Measurements from ENCODE around the gene FZD4. TPM values are rescaled to one million over a fixed set of nuclear protein-coding genes. Genes with fewer than 3 reads are reported as not detected.

Gene FZD4
- total RNA-seq, 1 experiment from 2014 or later = 7.7 TPM

- DNase-seq (ENCODE audit: low spot score) (peak; percentile 15), ATAC-seq (peak; percentile 66)
- H3K36me3 Mint-ChIP-seq = no peaks in the 10 kb centered on the region
- peak overlapping the region; percentile 29; the same call in 1 of the 2 replicates for H3K27ac Mint-ChIP-seq
- no peaks in the 10 kb centered on the region for H3K9me3 Mint-ChIP-seq
- ChIA-PET POLR2A (no interaction called here), CTCF (interaction anchor here (1.5 to 6.2 kb wide), 2 partner anchors 49 to 243 kb away, joined by 3 to 36 read pairs; no protein-coding TSS in a partner anchor)
- no peak overlapping the region for H3K4me3 Mint-ChIP-seq
- H3K27me3 Mint-ChIP-seq (ENCODE audit: low read depth) = no peaks in the 10 kb centered on the region; the same call in 1 of the 2 replicates
- H3K4me1 Mint-ChIP-seq = peaks cover 29% of the 10 kb centered on the region
- no peak for TF ChIP-seq ZNF281 (CRISPR knock-in tag; IDR thresholded peaks at IDR 0.05)
- TF ChIP-seq CTCF (IDR thresholded peaks at IDR 0.05) = peak; percentile 52
Observed at GRCh38 chr11:86919557-86920210, 35.5 kb downstream of the FZD4 start.

GRCh38 chr11:86918973-86919372 lies 36.2 kb downstream of the FZD4 start:
- ATAC-seq (no peak), DNase-seq (ENCODE audit: low spot score) (no peak)
- H3K36me3 Mint-ChIP-seq = no peaks in the 10 kb centered on the region
- TF ChIP-seq RELA (CRISPR knock-in tag; IDR thresholded peaks at IDR 0.05; ENCODE audit: borderline replicate concordance) = no peak
- no peak for TF ChIP-seq CREB1 (CRISPR knock-in tag; IDR thresholded peaks at IDR 0.05)
- no peak for TF ChIP-seq E2F5 (CRISPR knock-in tag; IDR thresholded peaks at IDR 0.05)
- TF ChIP-seq ZNF281 (CRISPR knock-in tag; IDR thresholded peaks at IDR 0.05) = no peak
- TF ChIP-seq ZNF138 (CRISPR knock-in tag; conservative IDR thresholded peaks at IDR 0.05) = no peak
- TF ChIP-seq JAZF1 (CRISPR knock-in tag; IDR thresholded peaks at IDR 0.05) = no peak
- TF ChIP-seq NFYB (CRISPR knock-in tag; conservative IDR thresholded peaks at IDR 0.05; ENCODE audit: low read depth) = no peak
- no peak for TF ChIP-seq USF2 (CRISPR knock-in tag; IDR thresholded peaks at IDR 0.05)
- TF ChIP-seq SMAD4 (CRISPR knock-in tag; IDR thresholded peaks at IDR 0.05) = no peak
- no peak for TF ChIP-seq SOX15 (CRISPR knock-in tag; IDR thresholded peaks at IDR 0.05)
- H3K4me3 Mint-ChIP-seq = no peak overlapping the region
- no peak overlapping the region for H3K27ac Mint-ChIP-seq
- H3K9me3 Mint-ChIP-seq = no peaks in the 10 kb centered on the region
- POLR2A ChIA-PET = no interaction called here
- H3K4me1 Mint-ChIP-seq = peaks cover 22% of the 10 kb centered on the region
- CTCF ChIA-PET = interaction anchor here (6.2 kb wide), 1 partner anchor 49 kb away, joined by 36 read pairs; no protein-coding TSS in a partner anchor
- no peaks in the 10 kb centered on the region; the same call in 1 of the 2 replicates for H3K27me3 Mint-ChIP-seq (ENCODE audit: low read depth)

- DNase-seq (ENCODE audit: low spot score) (no peak), ATAC-seq (no peak)
- CTCF ChIA-PET = interaction anchor here (6.2 kb wide), 1 partner anchor 48 kb away, joined by 36 read pairs; no protein-coding TSS in a partner anchor
- Mint-ChIP-seq H3K4me3 (no peak overlapping the region), H3K4me1 (peaks cover 18% of the 10 kb centered on the region), H3K27me3 (ENCODE audit: low read depth) (no peaks in the 10 kb centered on the region; the same call in 1 of the 2 replicates), H3K36me3 (no peaks in the 10 kb centered on the region), H3K27ac (no peak overlapping the region), H3K9me3 (no peaks in the 10 kb centered on the region)
- POLR2A ChIA-PET = no interaction called here
- TF ChIP-seq RELA (CRISPR knock-in tag; IDR thresholded peaks at IDR 0.05; ENCODE audit: borderline replicate concordance) (no peak), GTF2I (CRISPR knock-in tag; conservative IDR thresholded peaks at IDR 0.05) (no peak), ZNF532 (CRISPR knock-in tag; IDR thresholded peaks at IDR 0.05; ENCODE audit: borderline replicate concordance) (no peak)
Observed at GRCh38 chr11:86918496-86918895, 36.7 kb downstream of the FZD4 start.
